IMR-90 (cell line): ENCODE data around the gene PDF. TPM values are rescaled to one million over a fixed set of nuclear protein-coding genes. Genes with fewer than 3 reads are reported as not detected.

Experiments used
- ATAC-seq: fragments of 200-7000 bp; cut with Tn5 transposase; 2 replicates; pipeline ENCODE4 v1.9.1; 2020; ENCODE audit warnings: low read depth, mild to moderate bottlenecking, moderate library complexity
- BruUV-seq: library from RNA; stranded (reverse); fragments of 400-500 nt; replicated peaks from 2 replicates; lab custom pipeline; 2021; lab: Mats Ljungman, UMichigan
- CTCF ChIA-PET: fragments of 300-600 bp; formaldehyde crosslinking; extraction: SDS; loops from one replicate; lab custom pipeline; 2021; ENCODE audit warnings: antibody characterized with exemption; lab: Yijun Ruan, JAX
- POLR2A ChIA-PET: fragments of 300-600 bp; sonication (Branson Sonifier 250); formaldehyde crosslinking; loops from one replicate; lab custom pipeline; 2022; ENCODE audit warnings: antibody characterized with exemption; ENCODE audit not compliant: unreplicated experiment; lab: Charles Lee
- DNase-seq: peaks from one replicate; pipeline ENCODE4 v3.0.0; 2013
- H2AFZ ChIP-seq: replicated peaks from 2 replicates; pipeline ENCODE3; 2013; ENCODE audit warnings: low read length, mild to moderate bottlenecking; ENCODE audit not compliant: poor library complexity
- H2AK5ac ChIP-seq: 2 replicates; pipeline ENCODE4 v1.6.1; 2013; ENCODE audit warnings: low read depth, low read length, inconsistent platforms
- H2AK9ac ChIP-seq: replicated peaks from 2 replicates; pipeline ENCODE3; 2013; ENCODE audit warnings: mild to moderate bottlenecking, low read depth, low read length, moderate library complexity; ENCODE audit not compliant: poor library complexity
- H2BK120ac ChIP-seq: 2 replicates; pipeline ENCODE4 v1.6.1; 2013; ENCODE audit warnings: low read depth, low read length, inconsistent platforms
- H2BK15ac ChIP-seq: 3 replicates; pipeline ENCODE4 v1.6.1; 2013; ENCODE audit warnings: low read depth, low read length, inconsistent platforms
- H2BK20ac ChIP-seq: 2 replicates; pipeline ENCODE4 v1.6.1; 2013; ENCODE audit warnings: low read depth, mild to moderate bottlenecking, inconsistent platforms, low read length, moderate library complexity
- H2BK5ac ChIP-seq: 2 replicates; pipeline ENCODE4 v1.6.1; 2013; ENCODE audit warnings: mild to moderate bottlenecking, low read depth, low read length, inconsistent platforms; ENCODE audit not compliant: poor library complexity, severe bottlenecking
- H3K14ac ChIP-seq: replicated peaks from 2 replicates; pipeline ENCODE4 v1.6.1; 2013; ENCODE audit warnings: low read depth, low read length, inconsistent platforms
- H3K18ac ChIP-seq: 2 replicates; pipeline ENCODE4 v1.6.1; 2013; ENCODE audit warnings: low read depth, low read length, control low read depth
- H3K23ac ChIP-seq: 2 replicates; pipeline ENCODE4 v1.6.1; 2013; ENCODE audit warnings: low read depth, low read length, inconsistent platforms
- H3K27ac ChIP-seq: 2 replicates; pipeline ENCODE4 v1.5.1; 2013; ENCODE audit warnings: mild to moderate bottlenecking, control low read depth, low read length; ENCODE audit not compliant: insufficient read depth
- H3K27me3 ChIP-seq: 2 replicates; pipeline ENCODE4 v1.6.1; 2013; ENCODE audit warnings: low read length; ENCODE audit not compliant: control insufficient read depth, insufficient read depth
- H3K36me3 ChIP-seq: 2 replicates; pipeline ENCODE4 v1.6.1; 2013; ENCODE audit warnings: low read length, mixed read lengths; ENCODE audit not compliant: control insufficient read depth, insufficient read depth
- H3K4ac ChIP-seq: 2 replicates; pipeline ENCODE4 v1.6.1; 2013; ENCODE audit warnings: low read depth, low read length, inconsistent platforms
- H3K4me1 ChIP-seq: 2 replicates; pipeline ENCODE4 v1.6.1; 2013; ENCODE audit warnings: low read length, mixed read lengths; ENCODE audit not compliant: control insufficient read depth, insufficient read depth
- H3K4me2 ChIP-seq: 2 replicates; pipeline ENCODE4 v1.6.1; 2013; ENCODE audit warnings: low read depth, mild to moderate bottlenecking, control low read depth, low read length, moderate library complexity
- H3K4me3 ChIP-seq: 2 replicates; pipeline ENCODE4 v1.5.1; 2013; ENCODE audit warnings: low read depth, mild to moderate bottlenecking, control low read depth, low read length, moderate library complexity; ENCODE audit not compliant: insufficient read depth
- H3K56ac ChIP-seq: 2 replicates; pipeline ENCODE4 v1.6.1; 2013; ENCODE audit warnings: low read length, inconsistent platforms; ENCODE audit not compliant: insufficient read depth; ENCODE audit errors: extremely low read depth
- H3K79me1 ChIP-seq, 2 experiments: 2 replicates each; pipeline ENCODE4 v1.6.1; 2013; ENCODE audit warnings: low read length in 2 of 2, inconsistent platforms in 1 of 2, low read depth in 1 of 2
- H3K9ac ChIP-seq: 2 replicates; pipeline ENCODE4 v1.6.1; 2013; ENCODE audit warnings: low read depth, low read length, control low read depth
- H3K9me1 ChIP-seq: 2 replicates; pipeline ENCODE4 v1.6.1; 2013; ENCODE audit warnings: low read length, inconsistent platforms; ENCODE audit not compliant: insufficient read depth
- H3K9me3 ChIP-seq: 2 replicates; pipeline ENCODE4 v1.6.1; 2013; ENCODE audit warnings: low read length; ENCODE audit not compliant: control insufficient read depth, insufficient read depth
- H4K20me1 ChIP-seq: 2 replicates; pipeline ENCODE4 v1.6.1; 2013; ENCODE audit warnings: low read length, inconsistent platforms; ENCODE audit not compliant: insufficient read depth
- H4K5ac ChIP-seq: 2 replicates; pipeline ENCODE4 v1.6.1; 2013; ENCODE audit warnings: mild to moderate bottlenecking, low read depth, low read length, control low read depth
- H4K8ac ChIP-seq, 2 experiments: 2 replicates each; pipeline ENCODE4 v1.6.1; 2013; ENCODE audit warnings: low read depth in 2 of 2, low read length in 2 of 2, control low read depth in 1 of 2, inconsistent platforms in 1 of 2
- H4K91ac ChIP-seq: 2 replicates; pipeline ENCODE4 v1.6.1; 2013; ENCODE audit warnings: low read depth, low read length, inconsistent platforms; ENCODE audit not compliant: insufficient read depth
- CHD1 ChIP-seq: IDR thresholded peaks from 2 replicates; pipeline ENCODE4 v1.6.1; 2012; ENCODE audit warnings: low read depth, low read length, improper control_type of control experiment
- CTCF ChIP-seq: conservative IDR thresholded peaks from 2 replicates; pipeline ENCODE4 v1.5.1; 2012; ENCODE audit warnings: mild to moderate bottlenecking, low read depth, low read length, improper control_type of control experiment
- MAFK ChIP-seq: IDR thresholded peaks from 2 replicates; pipeline ENCODE4 v1.6.1; 2012; ENCODE audit warnings: low read depth, low read length, improper control_type of control experiment
- MXI1 ChIP-seq: IDR thresholded peaks from 2 replicates; pipeline ENCODE4 v1.6.1; 2012; ENCODE audit warnings: low read depth, mild to moderate bottlenecking, low read length, moderate library complexity, borderline replicate concordance
- NFE2L2 ChIP-seq: fragments of 150-350 bp; IDR thresholded peaks from 2 replicates; pipeline ENCODE4 v1.6.1; 2016; ENCODE audit warnings: low read depth, mild to moderate bottlenecking, low read length
- POLR2A ChIP-seq: IDR thresholded peaks from 2 replicates; pipeline ENCODE4 v1.6.1; 2012; ENCODE audit warnings: mild to moderate bottlenecking, low read depth, low read length
- RAD21 ChIP-seq: IDR thresholded peaks from 2 replicates; pipeline ENCODE4 v1.6.1; 2012; ENCODE audit warnings: low read length, improper control_type of control experiment
- RFX5 ChIP-seq: IDR thresholded peaks from 2 replicates; pipeline ENCODE4 v1.8.0; 2012; ENCODE audit warnings: low read depth, mild to moderate bottlenecking, low read length, moderate library complexity
- SMC3 ChIP-seq: fragments of 150-350 bp; IDR thresholded peaks from 2 replicates; pipeline ENCODE4 v1.6.1; 2016; ENCODE audit warnings: low read depth, mild to moderate bottlenecking, antibody characterized with exemption, low read length, moderate library complexity
- USF2 ChIP-seq: fragments of 150-350 bp; IDR thresholded peaks from 2 replicates; pipeline ENCODE4 v1.6.1; 2017; ENCODE audit warnings: mild to moderate bottlenecking, antibody characterized with exemption, low read length, low read depth
- WGBS, 2 experiments: methylation state at CpG; one replicate each; pipeline versions ENCODE4 v1.1.5 to v1.1.7; 2013; ENCODE audit warnings: missing lambda C conversion rate in 2 of 2; ENCODE audit not compliant: insufficient read length in 1 of 2; ENCODE audit errors: extremely low coverage in 2 of 2; 5-methylcytosine and 5-hydroxymethylcytosine counted together
- dilution Hi-C: fragments of 300-500 bp; cut with HindIII; formaldehyde crosslinking; loops from one replicate; pipeline ENCODE4 v1.14.3; 2018; ENCODE audit warnings: low sequenced_read_pairs; ENCODE audit not compliant: unreplicated experiment
- in situ Hi-C: fragments of 300-500 bp; cut with MboI; formaldehyde crosslinking; loops from 3 replicates; pipeline ENCODE4 v1.14.3; 2019; ENCODE audit warnings: low sequenced_read_pairs, inconsistent platforms, mixed read lengths
- intact Hi-C: fragments of 100-400 bp; cut with micrococcal nuclease; formaldehyde crosslinking; loops from 2 replicates; pipeline ENCODE4 v1.10.0; 2022
- polyA plus RNA-seq, 3 experiments: library from polyadenylated mRNA; depleted of rRNA; stranded (reverse); fragments of >200 nt; gene quantifications; 2 replicates each; pipeline ENCODE4 v1.2.3, GENCODE V29; 2012; ENCODE audit warnings: low replicate concordance in 1 of 3
- total RNA-seq: library from RNA; depleted of rRNA; stranded (reverse); fragments of >200 nt; gene quantifications from 2 replicates; pipeline ENCODE4 v1.2.3, GENCODE V29; 2012

PDF gene
- total and polyA plus RNA-seq, 2 of the 4 experiments (the other 2 are of a cell fraction): 4.5 to 6.4 TPM

- Histone ChIP-seq H3K4me2 (no peak overlapping the region), H3K4me3 (no peak overlapping the region), H2AK5ac (no peak overlapping the region)
Observed at GRCh38 chr16:69327585-69328310, 2.6 kb downstream of the PDF start.

More at GRCh38 chr16:69327585-69328310, 2.6 kb downstream of the PDF start:
- in situ Hi-C loops (no loop called here), dilution Hi-C loops (no loop called here), intact Hi-C loops (no loop called here)
- H2BK15ac ChIP-seq: no peak overlapping the region
- H2AFZ ChIP-seq: no peak overlapping the region
- WGBS, 2 experiments: 93% methylated on average over 3 of the region's 14 CpGs; no CpG with 5 or more reads in 1 of the 2 experiments
- H3K79me1 ChIP-seq: peaks cover 37 to 76% of the 10 kb centered on the region in 2 experiments
- no peak overlapping the region for H3K4ac ChIP-seq
- no peak overlapping the region for H2BK5ac ChIP-seq
- no peak overlapping the region for H2BK120ac ChIP-seq
- H3K14ac ChIP-seq: no peak overlapping the region
- H3K23ac ChIP-seq: no peak overlapping the region
- peaks cover 10% of the 10 kb centered on the region for H3K9me1 ChIP-seq
- no peak overlapping the region for H3K18ac ChIP-seq
- no peak overlapping the region for H4K5ac ChIP-seq
- no peaks in the 10 kb centered on the region for H3K9me3 ChIP-seq
- POLR2A ChIA-PET: no interaction called here
- H3K27me3 ChIP-seq: no peaks in the 10 kb centered on the region
- H4K8ac ChIP-seq: no peak overlapping the region
- H2AK9ac ChIP-seq: no peak overlapping the region
- H3K36me3 ChIP-seq: peaks cover 44% of the 10 kb centered on the region
- H3K9ac ChIP-seq: no peak overlapping the region
- CTCF ChIA-PET: no interaction called here
- DNase-seq (no peak), ATAC-seq (no peak)
- no peak overlapping the region for H4K91ac ChIP-seq
- no peak overlapping the region for H3K56ac ChIP-seq
- H2BK20ac ChIP-seq: no peak overlapping the region
- BruUV-seq: no TSS peak
- peaks cover 12% of the 10 kb centered on the region for H3K4me1 ChIP-seq
- H3K27ac ChIP-seq: no peak overlapping the region
- TF ChIP-seq MXI1 (no peak), RAD21 (no peak), USF2 (no peak), RFX5 (no peak), CHD1 (no peak), SMC3 (no peak), MAFK (no peak), NFE2L2 (no peak), CTCF (no peak), POLR2A (no peak)
- peaks cover 61% of the 10 kb centered on the region for H4K20me1 ChIP-seq
